NCI-H2196 treated with DMSO at 0.1 percent for 48 hours (cell line): ENCODE measurements around the gene SKIC2.

ENCODE experiments used
- DNase-seq: peaks from one replicate; lab custom pipeline; 2025; ENCODE audit not compliant: unreplicated experiment; lab: John Stamatoyannopoulos, UW

The SKIC2 gene

GRCh38 chr6:31945507-31946369 lies 13.2 kb upstream of the SKIC2 start, which contains the start of gene CFB:
TSS of gene CFB (plus strand) at chr6:31946095. CDS start at chr6:31946222, 127 bp downstream.
- no peak for DNase-seq

- DNase-seq, result no peak
Observed at GRCh38 chr6:31946370-31946885, 12.5 kb upstream of the SKIC2 start.

GRCh38 chr6:31947070-31947675 lies 11.8 kb upstream of the SKIC2 start:
- DNase-seq, result no peak

- no peak for DNase-seq
Observed at GRCh38 chr6:31947864-31948263, 11.1 kb upstream of the SKIC2 start.

DNA sequence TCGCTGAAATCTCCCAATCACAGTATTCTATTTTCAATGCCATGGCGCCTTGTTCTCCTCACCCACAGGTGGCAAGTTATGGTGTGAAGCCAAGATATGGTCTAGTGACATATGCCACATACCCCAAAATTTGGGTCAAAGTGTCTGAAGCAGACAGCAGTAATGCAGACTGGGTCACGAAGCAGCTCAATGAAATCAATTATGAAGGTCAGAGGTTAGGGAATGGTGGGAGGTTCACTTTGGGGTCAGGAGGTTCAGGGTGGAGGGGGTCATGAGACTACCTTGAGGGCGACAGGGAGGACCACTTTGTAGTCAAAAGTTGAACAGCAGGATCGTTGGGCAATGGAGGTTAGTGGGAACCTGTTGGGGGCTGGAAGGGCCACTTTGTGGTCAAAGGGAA lies 10.7 kb upstream of the SKIC2 start:
- no peak for DNase-seq

GRCh38 chr6:31948753-31949413 lies 10.1 kb upstream of the SKIC2 start:
- DNase-seq, result no peak

DNA sequence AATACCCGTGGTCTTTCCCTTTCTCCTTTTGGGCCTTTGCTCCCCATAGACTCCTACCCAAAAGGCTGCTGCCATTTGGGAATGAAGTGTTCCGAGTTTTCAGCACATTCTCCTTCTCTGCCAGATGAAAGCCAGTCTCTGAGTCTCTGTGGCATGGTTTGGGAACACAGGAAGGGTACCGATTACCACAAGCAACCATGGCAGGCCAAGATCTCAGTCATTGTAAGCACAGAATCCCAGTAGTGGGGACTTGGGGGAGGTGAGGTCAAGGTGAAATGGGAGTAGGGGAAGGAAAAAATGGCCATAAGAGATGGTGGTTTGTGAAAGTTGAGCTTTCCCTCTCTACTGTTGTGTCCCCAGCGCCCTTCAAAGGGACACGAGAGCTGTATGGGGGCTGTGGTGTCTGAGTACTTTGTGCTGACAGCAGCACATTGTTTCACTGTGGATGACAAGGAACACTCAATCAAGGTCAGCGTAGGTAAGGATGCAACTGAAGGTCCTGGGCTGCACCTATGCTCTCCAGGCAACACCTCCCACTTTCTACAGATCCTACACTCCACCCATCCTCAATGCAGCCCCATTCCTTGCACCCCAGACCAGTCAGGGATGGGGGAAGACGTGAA lies 8.9 kb upstream of the SKIC2 start:
- no peak for DNase-seq

DNA sequence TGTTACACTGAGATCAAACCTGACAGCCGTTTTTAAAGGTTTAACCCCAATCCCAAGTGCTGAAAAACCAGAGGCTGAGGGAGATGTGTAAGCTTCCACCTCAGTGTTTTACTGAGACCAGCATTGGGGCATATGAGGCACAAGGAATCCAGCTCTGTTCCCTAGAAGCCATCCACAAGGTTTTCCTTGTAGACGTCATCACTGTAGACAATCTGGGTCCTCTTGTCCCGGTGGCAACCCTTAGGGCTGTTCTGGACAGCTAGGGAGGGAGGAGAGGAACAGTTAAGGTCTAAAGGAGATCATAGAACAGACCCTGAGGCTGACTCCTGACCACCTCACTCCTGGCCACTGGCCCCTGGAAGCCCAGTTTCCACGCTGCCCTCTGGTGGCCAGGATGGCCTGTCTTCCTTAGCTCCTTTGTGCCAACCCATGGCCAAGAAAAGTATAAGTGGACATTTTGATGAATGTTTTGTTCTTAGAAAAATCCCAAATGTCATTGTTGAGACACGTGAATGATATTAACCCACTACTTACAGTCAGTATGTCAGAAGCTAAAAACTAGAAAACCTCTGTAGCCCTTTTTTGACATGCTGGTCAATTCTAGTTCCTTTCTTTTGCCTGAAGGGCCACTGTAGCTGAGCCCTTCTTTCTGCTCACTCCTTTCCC lies 6.7 kb upstream of the SKIC2 start:
- peak; percentile 24 for DNase-seq

DNA sequence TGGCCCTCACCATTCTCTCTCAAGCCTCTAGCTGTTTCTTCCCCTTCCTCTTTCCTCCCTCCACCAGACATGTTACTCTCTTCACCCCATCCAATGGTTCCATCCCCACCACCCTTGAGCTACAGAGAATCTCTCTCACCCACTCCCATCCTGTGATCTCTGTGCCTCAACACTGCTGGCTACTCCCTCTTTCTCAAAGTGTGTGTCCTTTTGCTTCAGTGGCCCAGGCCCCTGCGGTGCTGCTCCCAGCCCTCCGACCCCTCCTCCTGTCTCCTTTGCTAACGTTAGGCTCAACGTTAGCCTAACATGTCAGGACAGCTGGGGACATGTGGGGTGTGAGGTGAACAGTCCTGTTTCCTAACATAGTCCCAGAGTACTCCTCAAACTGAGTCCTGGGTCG lies 6.1 kb upstream of the SKIC2 start:
- DNase-seq, result no peak

GRCh38 chr6:31954511-31954910 lies 4.5 kb upstream of the SKIC2 start:
- no peak for DNase-seq

DNA sequence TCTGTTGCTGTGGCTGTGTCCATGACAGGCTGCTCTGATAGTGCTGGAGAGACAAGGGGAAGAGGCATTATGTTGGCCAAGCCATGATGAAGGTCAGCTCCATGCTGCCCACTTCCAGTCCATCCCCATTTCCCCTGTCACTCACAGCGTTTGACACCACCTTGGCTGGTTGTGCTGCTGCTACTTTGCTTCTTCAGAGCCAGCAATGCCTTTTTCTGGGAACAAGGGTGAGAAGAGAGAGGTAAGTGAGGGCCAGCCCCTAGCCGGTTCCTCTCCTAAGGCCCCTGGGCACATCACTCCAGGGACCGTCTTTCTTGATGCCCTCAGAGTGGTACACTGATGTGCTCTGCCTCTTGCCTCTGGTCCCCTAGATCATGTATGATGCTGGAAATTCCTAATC lies 2.2 kb upstream of the SKIC2 start:
- DNase-seq, result no peak

GRCh38 chr6:31958412-31958740 lies 599 bp upstream of the SKIC2 start:
- DNase-seq, result no peak

DNA sequence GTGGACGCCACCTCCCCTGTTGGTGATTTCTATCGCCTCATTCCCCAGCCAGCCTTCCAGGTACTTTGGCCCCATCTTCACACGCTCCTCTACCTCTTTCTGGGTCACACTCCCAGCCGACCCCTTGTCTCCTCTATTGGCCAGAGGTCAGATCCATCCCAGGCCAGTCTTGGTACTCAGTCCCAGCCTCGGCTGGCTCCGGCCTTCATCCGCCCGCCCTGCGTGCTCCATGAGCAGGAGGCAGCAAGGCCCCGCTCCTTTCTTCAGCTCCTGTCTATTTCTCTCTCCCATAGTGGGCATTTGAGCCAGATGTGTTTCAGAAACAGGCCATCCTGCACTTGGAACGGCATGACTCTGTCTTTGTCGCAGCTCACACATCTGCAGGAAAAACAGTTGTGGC lies 2.6 kb downstream of the SKIC2 start:
- DNase-seq, result no peak

- DNase-seq, result no peak
Observed at GRCh38 chr6:31963921-31964320, 4.9 kb downstream of the SKIC2 start.

DNA sequence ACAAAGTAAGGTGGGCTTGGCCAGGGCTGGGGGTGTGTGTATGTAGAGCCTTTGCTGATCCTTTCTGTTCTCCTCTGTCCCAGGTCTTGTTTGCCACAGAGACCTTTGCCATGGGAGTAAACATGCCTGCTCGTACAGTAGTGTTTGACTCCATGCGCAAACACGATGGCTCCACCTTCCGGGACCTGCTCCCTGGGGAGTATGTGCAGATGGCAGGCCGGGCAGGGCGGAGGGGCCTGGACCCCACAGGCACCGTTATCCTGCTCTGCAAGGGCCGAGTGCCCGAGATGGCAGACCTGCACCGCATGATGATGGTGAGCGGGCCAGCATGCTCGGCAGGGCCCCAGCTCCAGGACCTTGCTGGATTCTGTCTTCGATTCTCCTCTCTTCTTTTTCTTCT lies 6.7 kb downstream of the SKIC2 start:
- no peak for DNase-seq

GRCh38 chr6:31966506-31966905 lies 7.5 kb downstream of the SKIC2 start:
- DNase-seq, result no peak

DNA sequence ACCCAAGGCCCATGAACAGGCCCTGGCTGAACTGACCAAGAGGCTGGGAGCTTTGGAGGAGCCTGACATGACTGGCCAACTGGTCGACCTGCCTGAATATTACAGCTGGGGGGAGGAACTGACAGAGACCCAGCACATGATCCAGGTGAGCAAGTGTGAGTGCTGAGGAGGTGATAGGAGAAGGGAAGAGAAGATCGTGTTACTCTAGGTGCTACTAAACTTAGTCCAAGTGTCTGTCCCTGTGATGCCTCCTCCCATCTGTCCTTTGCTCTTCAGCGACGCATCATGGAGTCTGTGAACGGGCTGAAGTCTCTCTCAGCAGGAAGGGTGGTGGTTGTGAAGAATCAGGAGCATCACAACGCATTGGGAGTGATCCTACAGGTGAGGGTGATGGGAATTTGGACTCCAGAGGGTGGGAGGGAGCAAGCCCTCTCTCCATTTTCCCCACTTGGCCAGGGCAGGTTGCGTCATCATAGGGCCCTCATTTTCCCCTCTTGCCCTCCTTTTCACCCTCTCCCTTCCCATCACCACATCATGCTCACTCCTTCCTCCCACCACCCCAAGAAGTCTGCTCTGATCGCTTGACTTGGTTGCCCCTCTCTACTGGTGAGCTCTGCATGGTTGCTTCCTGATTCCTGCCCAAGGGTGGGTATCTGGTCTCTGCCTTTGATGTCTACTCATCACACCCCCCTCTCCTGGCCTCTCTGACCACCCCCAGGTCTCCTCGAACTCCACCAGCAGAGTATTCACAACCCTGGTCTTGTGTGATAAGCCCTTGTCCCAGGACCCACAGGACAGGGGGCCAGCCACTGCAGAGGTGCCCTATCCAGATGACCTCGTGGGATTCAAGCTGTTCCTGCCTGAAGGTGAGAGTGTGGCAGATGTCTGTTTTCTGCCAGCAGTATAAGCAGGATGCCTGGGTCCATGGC lies 8.3 kb downstream of the SKIC2 start:
- DNase-seq, result no peak

GRCh38 chr6:31967926-31968320 lies 8.9 kb downstream of the SKIC2 start:
- DNase-seq, result no peak

- no peak for DNase-seq
Observed at GRCh38 chr6:31968326-31968725, 9.4 kb downstream of the SKIC2 start.
